ENCODE measurements around the gene SFXN5.

DNA sequence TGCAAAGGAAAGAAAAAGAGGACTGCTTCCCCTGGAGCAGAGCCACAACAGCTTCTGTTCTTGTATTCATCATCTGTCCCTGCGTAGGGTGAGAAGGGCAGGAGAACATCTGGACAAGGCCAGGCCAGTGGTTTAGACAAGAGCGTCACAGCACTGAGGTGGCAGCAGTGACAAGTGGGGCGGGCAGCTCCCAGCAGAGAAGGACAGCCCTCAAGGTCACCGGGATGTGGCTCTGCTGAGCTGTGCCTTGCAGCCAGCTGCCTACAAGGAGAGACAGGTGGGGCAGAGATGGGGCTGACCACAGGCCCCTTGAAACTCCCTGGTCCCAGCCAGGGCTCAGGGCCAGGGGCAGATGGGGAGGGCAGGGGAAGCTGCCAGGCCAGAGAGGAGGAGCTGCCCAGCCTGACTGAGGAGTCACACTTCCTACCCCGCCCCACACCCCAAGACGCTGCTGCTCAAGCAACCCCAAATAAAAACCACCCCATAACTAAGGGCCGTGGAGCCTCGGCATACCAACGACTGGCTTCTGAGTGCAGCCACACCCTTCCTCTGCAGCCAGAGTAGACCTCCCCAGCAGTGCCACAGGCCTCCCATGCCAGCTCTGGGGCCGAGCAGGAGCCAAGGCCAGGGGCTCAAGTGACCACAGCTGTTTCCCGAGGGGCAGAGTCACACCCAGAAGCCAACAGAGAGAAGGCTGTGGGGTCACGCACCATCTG is 35.9 kb upstream of the SFXN5 start:
- no peak for TF ChIP-seq POLR2A (IDR thresholded peaks at IDR 0.05)
- TF ChIP-seq, protein P1, sequence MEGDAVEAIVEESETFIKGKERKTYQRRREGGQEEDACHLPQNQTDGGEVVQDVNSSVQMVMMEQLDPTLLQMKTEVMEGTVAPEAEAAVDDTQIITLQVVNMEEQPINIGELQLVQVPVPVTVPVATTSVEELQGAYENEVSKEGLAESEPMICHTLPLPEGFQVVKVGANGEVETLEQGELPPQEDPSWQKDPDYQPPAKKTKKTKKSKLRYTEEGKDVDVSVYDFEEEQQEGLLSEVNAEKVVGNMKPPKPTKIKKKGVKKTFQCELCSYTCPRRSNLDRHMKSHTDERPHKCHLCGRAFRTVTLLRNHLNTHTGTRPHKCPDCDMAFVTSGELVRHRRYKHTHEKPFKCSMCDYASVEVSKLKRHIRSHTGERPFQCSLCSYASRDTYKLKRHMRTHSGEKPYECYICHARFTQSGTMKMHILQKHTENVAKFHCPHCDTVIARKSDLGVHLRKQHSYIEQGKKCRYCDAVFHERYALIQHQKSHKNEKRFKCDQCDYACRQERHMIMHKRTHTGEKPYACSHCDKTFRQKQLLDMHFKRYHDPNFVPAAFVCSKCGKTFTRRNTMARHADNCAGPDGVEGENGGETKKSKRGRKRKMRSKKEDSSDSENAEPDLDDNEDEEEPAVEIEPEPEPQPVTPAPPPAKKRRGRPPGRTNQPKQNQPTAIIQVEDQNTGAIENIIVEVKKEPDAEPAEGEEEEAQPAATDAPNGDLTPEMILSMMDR (IDR thresholded peaks at IDR 0.05) = no peak

Measured in testis (tissue), 2 donors.